DND-41 (cell line): ENCODE results near the gene RNF4.
A peak's percentile ranks its signal among the peaks of the same experiment; 100 is the strongest.
"Not testable (repeated sequence)": the region's sequence is repeated elsewhere in the genome, so short reads cannot be mapped to it uniquely, and the experiment has no call there.

Experiments used
- ATAC-seq: fragments of 200-7000 bp; cut with Tn5 transposase; 3 replicates; pipeline ENCODE4 v1.9.1; 2021; ENCODE audit warnings: low read depth; ENCODE audit not compliant: insufficient read depth
- DNase-seq: peaks from one replicate; pipeline ENCODE4 v3.0.0-alpha.2; 2020
- H2AFZ ChIP-seq: 2 replicates; pipeline ENCODE4 v1.6.0; 2012; ENCODE audit warnings: low read depth, low read length
- H3K27ac ChIP-seq: 2 replicates; pipeline ENCODE4 v1.5.1; 2012; ENCODE audit warnings: low read length, inconsistent platforms
- H3K27me3 ChIP-seq: fragments of 200-600 bp; sonication (generic); 2 replicates; pipeline ENCODE4 v1.6.0; 2012; ENCODE audit warnings: low read length, mild to moderate bottlenecking, inconsistent platforms; ENCODE audit not compliant: insufficient read depth, poor library complexity
- H3K36me3 ChIP-seq: 2 replicates; pipeline ENCODE4 v1.5.1; 2012; ENCODE audit warnings: low read length, inconsistent platforms; ENCODE audit not compliant: insufficient read depth
- H3K4me1 ChIP-seq: 2 replicates; pipeline ENCODE4 v1.5.1; 2012; ENCODE audit warnings: mild to moderate bottlenecking, low read length; ENCODE audit not compliant: insufficient read depth
- H3K4me2 ChIP-seq: 2 replicates; pipeline ENCODE4 v1.6.0; 2012; ENCODE audit warnings: mild to moderate bottlenecking, moderate library complexity, low read length, inconsistent platforms; ENCODE audit not compliant: insufficient read depth
- H3K4me3 ChIP-seq, 2 experiments: fragments of 200-600 bp in 1 of 2; shearing (Covaris generic) in 1 of 2; 2 replicates each; pipeline ENCODE4 v1.5.1; 2012 to 2016; ENCODE audit warnings: inconsistent platforms in 2 of 2, low read length in 2 of 2, mild to moderate bottlenecking in 2 of 2, low read depth in 1 of 2, moderate library complexity in 1 of 2
- H3K79me2 ChIP-seq: 2 replicates; pipeline ENCODE4 v1.6.0; 2012; ENCODE audit warnings: low read length, inconsistent platforms; ENCODE audit not compliant: insufficient read depth
- H3K9ac ChIP-seq: 2 replicates; pipeline ENCODE4 v1.6.0; 2012; ENCODE audit warnings: low read depth, mild to moderate bottlenecking, inconsistent platforms, low read length, moderate library complexity
- H3K9me3 ChIP-seq: 2 replicates; pipeline ENCODE4 v1.5.1; 2012; ENCODE audit warnings: low read length, moderate library complexity, mild to moderate bottlenecking, inconsistent platforms; ENCODE audit not compliant: insufficient read depth, severe bottlenecking
- H4K20me1 ChIP-seq: 2 replicates; pipeline ENCODE4 v1.6.0; 2012; ENCODE audit warnings: low read length; ENCODE audit not compliant: insufficient read depth
- EZH2 ChIP-seq: IDR thresholded peaks from 3 replicates; pipeline ENCODE4 v1.6.1; 2012; ENCODE audit warnings: borderline replicate concordance, low read depth, mild to moderate bottlenecking, moderate library complexity, low read length, inconsistent platforms; ENCODE audit not compliant: severe bottlenecking
- TF ChIP-seq, protein P1 (sequence below): IDR thresholded peaks from 2 replicates; pipeline ENCODE4 v1.5.1; 2012; ENCODE audit warnings: borderline replicate concordance, low read length, moderate library complexity, mild to moderate bottlenecking; ENCODE audit not compliant: poor library complexity, severe bottlenecking; ENCODE audit errors: extremely low read depth

Gene RNF4

DNA sequence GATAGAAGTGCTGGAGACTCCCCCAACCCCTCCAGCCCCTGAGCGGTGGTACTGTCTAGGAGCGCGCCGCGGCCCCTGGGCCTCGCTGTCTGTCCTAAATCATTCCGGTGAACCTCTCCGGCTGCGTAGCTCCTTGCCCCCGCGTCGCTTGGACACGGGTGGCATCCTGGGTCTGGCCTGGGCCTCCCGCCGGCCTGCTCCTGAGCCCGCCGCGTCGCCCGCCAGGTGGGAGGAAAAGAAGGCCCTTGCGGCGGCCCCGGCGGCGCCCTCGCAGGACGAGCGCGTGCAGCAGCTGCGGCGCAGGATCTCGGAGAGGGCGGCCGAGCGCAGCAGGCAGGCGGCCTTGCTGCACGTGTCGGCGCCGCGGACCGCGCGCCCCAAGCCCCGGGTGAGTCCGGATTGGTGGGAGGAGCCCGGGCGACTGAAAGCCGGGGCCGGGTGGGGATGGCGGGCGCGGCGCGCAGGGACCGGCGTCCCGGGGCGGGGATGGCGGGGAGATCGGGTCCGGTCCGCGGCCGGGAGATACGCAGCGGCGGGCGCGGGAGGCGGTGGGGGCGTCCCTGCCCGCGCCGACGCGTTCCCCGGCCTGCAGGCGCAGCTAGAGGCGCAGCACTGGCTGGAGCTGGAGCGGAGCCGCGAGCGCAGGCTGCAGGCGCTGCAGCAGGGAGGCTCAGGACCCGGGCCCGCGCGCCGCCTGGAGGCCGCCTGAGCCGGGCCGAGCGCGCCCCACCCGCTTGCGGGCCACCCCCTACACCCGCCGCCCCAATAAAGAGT lies 6.5 kb upstream of the RNF4 start:
- Histone ChIP-seq H3K9ac (peak overlapping the region; percentile 54), H4K20me1 (peaks cover 32% of the 10 kb centered on the region), H3K79me2 (0 out of 2 replicates have a peak, but pooled peaks cover 3% of the 10 kb centered on the region), H3K4me3 (peak overlapping the region; percentile 15 to 52; a peak in 3 of 4 replicates), H3K27ac (no peak overlapping the region), H3K4me1 (peaks cover 15% of the 10 kb centered on the region), H3K27me3 (peaks cover 39% of the 10 kb centered on the region), H2AFZ (peak overlapping the region; percentile 67), H3K9me3 (no peaks in the 10 kb centered on the region), H3K36me3 (no peaks in the 10 kb centered on the region), H3K4me2 (peak overlapping the region; percentile 78)
- DNase-seq = peak; percentile 60
- ATAC-seq = peak; percentile 96
- TF ChIP-seq EZH2 = peak; percentile 96
- TF ChIP-seq, protein P1, sequence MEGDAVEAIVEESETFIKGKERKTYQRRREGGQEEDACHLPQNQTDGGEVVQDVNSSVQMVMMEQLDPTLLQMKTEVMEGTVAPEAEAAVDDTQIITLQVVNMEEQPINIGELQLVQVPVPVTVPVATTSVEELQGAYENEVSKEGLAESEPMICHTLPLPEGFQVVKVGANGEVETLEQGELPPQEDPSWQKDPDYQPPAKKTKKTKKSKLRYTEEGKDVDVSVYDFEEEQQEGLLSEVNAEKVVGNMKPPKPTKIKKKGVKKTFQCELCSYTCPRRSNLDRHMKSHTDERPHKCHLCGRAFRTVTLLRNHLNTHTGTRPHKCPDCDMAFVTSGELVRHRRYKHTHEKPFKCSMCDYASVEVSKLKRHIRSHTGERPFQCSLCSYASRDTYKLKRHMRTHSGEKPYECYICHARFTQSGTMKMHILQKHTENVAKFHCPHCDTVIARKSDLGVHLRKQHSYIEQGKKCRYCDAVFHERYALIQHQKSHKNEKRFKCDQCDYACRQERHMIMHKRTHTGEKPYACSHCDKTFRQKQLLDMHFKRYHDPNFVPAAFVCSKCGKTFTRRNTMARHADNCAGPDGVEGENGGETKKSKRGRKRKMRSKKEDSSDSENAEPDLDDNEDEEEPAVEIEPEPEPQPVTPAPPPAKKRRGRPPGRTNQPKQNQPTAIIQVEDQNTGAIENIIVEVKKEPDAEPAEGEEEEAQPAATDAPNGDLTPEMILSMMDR = peak; percentile 53

DNA sequence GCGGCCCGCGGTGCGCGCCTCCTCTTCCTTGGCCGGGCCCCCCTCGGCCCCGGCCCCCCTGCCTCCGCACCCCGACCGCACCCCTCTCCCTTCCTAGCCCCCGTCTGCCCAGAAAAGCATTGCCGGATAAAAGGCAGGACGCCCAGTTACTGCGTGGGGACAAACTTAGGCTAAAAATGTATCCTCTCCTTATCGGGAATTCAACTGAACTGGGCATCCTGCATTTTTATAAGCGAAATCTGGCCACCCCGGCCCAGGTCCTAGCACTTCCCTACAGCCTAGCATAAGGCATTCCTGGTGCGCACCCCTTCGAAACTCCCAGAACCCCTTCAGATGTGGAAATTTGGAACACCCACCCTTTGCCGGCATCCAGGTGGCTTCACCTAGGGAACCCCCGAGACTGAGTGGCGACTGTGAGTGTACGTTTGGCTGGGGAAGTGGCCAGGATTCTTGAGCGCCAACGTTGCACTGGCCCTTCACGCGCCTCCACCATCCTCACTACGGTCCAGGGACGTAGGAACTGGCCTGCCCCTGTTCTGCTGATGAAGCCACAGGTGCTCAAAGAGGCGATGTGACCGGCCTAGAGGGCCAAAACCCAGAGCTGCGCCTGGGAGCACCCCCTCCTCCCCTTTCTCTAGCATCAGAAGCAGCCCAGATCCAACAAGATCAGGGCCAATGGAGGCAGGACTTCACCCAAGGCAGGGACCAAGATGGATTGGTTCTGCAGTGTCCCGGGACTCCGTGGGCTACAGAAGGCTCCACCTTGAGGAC lies 5.7 kb upstream of the RNF4 start:
- no peak overlapping the region for H3K27ac ChIP-seq
- no peak for DNase-seq
- H3K27me3 ChIP-seq = peaks cover 39% of the 10 kb centered on the region
- peak overlapping the region; percentile 54; the same call in 1 of the 2 replicates for H3K9ac ChIP-seq
- H2AFZ ChIP-seq = no peak overlapping the region; the same call in 1 of the 2 replicates
- H3K4me2 ChIP-seq = peak overlapping the region; percentile 78
- peaks cover 10% of the 10 kb centered on the region for H3K79me2 ChIP-seq
- peaks cover 32% of the 10 kb centered on the region for H4K20me1 ChIP-seq
- TF ChIP-seq, protein P1 = no peak
- no peak for TF ChIP-seq EZH2
- ATAC-seq = no peak
- peak overlapping the region in 1 of 2 experiments; percentile 52; a peak in 2 of 4 replicates for H3K4me3 ChIP-seq
- H3K4me1 ChIP-seq = peaks cover 23% of the 10 kb centered on the region
- H3K36me3 ChIP-seq = no peaks in the 10 kb centered on the region
- no peaks in the 10 kb centered on the region for H3K9me3 ChIP-seq

DNA sequence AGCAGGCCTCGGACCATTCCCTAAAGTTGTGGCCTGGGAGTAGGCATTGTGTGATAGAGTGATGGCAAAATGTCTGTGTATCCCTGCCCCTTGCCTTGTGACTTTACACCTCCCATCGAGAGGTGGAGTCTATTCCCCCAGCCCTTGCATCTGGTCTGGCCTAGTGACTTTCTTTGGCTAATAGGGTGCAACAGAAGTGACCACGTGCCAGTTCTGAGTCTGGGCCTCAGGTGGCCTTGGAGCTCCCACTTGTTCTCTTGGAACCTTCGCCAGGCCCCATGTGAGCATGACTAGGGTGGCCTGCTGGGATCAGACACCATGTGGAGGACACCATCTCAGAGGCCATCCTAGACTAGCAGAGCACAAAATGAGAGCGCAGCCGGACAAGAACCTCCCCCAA lies 3.9 kb upstream of the RNF4 start:
- DNase-seq (no peak), ATAC-seq (no peak)
- Histone ChIP-seq H3K9me3 (no peaks in the 10 kb centered on the region), H3K4me3 (no peak overlapping the region), H3K27me3 (peaks cover 36% of the 10 kb centered on the region), H3K4me2 (no peak overlapping the region), H3K9ac (no peak overlapping the region), H2AFZ (no peak overlapping the region), H3K79me2 (peaks cover 26% of the 10 kb centered on the region), H4K20me1 (peaks cover 32% of the 10 kb centered on the region), H3K36me3 (peaks cover 2% of the 10 kb centered on the region; the same call in 1 of the 2 replicates), H3K4me1 (peaks cover 26% of the 10 kb centered on the region), H3K27ac (no peak overlapping the region)
- TF ChIP-seq, protein P1 = no peak
- TF ChIP-seq EZH2 = no peak

DNA sequence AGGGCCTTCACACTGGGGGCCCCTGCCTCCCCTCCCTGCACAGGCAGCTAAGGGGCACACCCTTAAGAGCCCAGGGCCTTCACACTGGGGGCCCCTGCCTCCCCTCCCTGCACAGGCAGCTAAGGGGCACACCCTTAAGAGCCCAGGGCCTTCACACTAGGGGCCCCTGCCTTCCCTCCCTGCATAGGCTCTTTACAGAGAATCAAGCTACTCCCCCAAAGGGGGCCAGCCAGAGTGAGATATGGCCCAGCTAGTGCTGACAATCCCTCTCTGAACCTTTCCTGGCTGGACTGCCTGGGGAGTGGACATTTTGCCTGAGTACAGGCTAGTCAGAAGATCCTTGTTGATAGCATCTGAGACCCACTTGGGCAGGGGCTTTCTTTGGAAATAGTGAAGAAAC lies 3.4 kb upstream of the RNF4 start:
- H3K79me2 ChIP-seq = peaks cover 31% of the 10 kb centered on the region
- not testable (repeated sequence) for ATAC-seq

More for the DNA sequence above, 3.4 kb upstream of the RNF4 start:
- H3K27me3 ChIP-seq = peaks cover 31% of the 10 kb centered on the region
- H3K4me1 ChIP-seq = peaks cover 31% of the 10 kb centered on the region
- peaks cover 37% of the 10 kb centered on the region for H4K20me1 ChIP-seq
- H3K9me3 ChIP-seq, DNase-seq, H3K36me3 ChIP-seq, H3K9ac ChIP-seq, H3K27ac ChIP-seq, H3K4me3 ChIP-seq, H3K4me2 ChIP-seq, H2AFZ ChIP-seq: not testable (repeated sequence)
